Ishikawa (cell line): ENCODE measurements around the gene KLHL25.

ENCODE experiments used
- CREB1 ChIP-seq: IDR thresholded peaks from 2 replicates; pipeline ENCODE4 v1.6.1; 2012; ENCODE audit warnings: low read depth
- EP300 ChIP-seq: IDR thresholded peaks from 2 replicates; pipeline ENCODE4 v1.6.1; 2012; ENCODE audit warnings: borderline replicate concordance
- MAX ChIP-seq: IDR thresholded peaks from 2 replicates; pipeline ENCODE4 v1.6.1; 2012
- NFIC ChIP-seq: IDR thresholded peaks from 2 replicates; pipeline ENCODE4 v1.6.1; 2012
- RAD21 ChIP-seq: IDR thresholded peaks from 2 replicates; pipeline ENCODE4 v1.6.1; 2012; ENCODE audit warnings: low read depth

GRCh38 chr15:85763673-85764633, 30.8 kb downstream of the KLHL25 start:
- TF ChIP-seq MAX, result no peak
- no peak for TF ChIP-seq CREB1
- no peak for TF ChIP-seq EP300
- no peak for TF ChIP-seq NFIC
- TF ChIP-seq RAD21, result no peak
